Activated CD4-positive, alpha-beta T cell treated with anti-CD3 and anti-CD28 coated beads, Interleukin-2, amount 50 U/mL, for 16 hours (primary cell): ENCODE results near the gene METTL23.

Experiments
- DNase-seq: peaks from one replicate; pipeline ENCODE4 v3.0.0-alpha.2; 2020

METTL23 gene

GRCh38 chr17:76775021-76775600 is 48.5 kb downstream of the METTL23 start:
- no peak for DNase-seq

DNA sequence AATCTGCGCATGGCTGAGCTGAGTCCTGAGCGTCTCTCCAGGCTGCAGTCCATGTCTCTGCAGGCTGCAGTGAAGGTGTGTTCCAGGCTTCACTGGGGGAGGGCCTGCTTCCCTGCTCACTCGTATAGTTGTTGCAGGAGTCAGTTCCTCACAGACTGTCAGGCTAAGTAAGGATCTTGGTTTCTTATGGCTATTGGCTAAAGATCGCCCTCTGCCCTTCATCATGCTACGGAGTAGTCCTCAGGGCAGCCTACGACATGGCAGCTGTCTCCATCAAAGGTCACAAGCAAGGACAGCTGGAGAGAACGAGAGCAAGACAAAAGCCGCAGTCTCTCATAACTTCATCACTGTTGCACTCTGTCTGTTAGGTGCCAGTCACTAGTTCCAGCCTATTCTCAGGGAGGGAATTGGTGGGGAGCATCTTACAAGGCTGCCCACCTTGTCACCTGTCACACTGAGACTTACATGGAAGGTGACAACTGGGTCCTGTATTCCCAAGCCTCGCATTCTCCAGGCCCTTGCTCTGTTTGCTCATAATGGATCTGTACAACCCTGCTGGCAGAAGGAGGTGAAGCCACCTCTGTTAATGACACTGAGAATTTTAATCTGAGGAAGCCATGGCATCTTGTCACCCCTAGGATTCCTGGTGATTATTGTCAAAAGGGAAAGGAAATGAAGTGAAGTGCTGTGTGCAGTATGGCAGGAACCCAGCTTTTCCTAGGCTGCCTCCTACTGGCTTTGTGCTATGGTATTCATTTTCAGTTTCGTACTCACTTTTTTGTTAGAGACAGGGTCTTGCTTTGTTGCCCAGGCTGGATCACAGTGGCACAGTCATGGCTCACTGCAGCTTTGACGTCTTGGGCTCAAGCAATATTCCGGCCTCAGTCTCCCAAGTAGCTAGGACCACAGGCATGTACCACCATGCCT is 54.7 kb downstream of the METTL23 start:
- no peak for DNase-seq

DNA sequence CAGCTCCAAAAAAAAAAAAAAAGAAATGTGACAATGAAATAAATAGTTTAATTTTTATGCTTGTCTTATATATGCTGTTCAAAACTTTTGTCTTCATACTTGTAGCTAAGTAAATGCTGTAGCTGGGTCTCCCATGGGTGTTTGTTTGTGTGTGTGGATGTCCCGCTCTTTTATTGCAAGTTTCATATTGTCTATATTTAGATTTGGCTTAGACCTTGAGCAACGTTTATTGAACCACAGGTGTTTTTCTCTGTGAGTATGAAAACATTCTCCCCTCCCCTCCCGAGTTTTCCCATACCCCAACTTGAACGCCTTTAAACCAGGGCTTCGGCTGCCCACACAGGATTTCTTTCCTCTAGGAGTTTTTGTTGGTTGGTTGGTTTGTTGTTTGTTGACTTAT is 56.5 kb downstream of the METTL23 start:
- no peak for DNase-seq
